A673 (cell line): ENCODE data around the gene IGFN1.

Experiments
- EZH2 ChIP-seq: fragments of 200-600 bp; sonication (generic); IDR thresholded peaks from 2 replicates; pipeline ENCODE4 v1.6.1; 2017; ENCODE audit warnings: borderline replicate concordance, low read depth, mild to moderate bottlenecking, mixed read lengths, antibody characterized with exemption, low read length; ENCODE audit not compliant: poor library complexity, severe bottlenecking
- TF ChIP-seq, protein P1 (sequence below): fragments of 300-800, 200-600 bp; sonication (generic); conservative IDR thresholded peaks from 2 replicates; pipeline ENCODE4 v1.5.1; 2017; ENCODE audit warnings: low read depth, mild to moderate bottlenecking, antibody characterized with exemption, low read length, moderate library complexity, mixed read lengths

DNA sequence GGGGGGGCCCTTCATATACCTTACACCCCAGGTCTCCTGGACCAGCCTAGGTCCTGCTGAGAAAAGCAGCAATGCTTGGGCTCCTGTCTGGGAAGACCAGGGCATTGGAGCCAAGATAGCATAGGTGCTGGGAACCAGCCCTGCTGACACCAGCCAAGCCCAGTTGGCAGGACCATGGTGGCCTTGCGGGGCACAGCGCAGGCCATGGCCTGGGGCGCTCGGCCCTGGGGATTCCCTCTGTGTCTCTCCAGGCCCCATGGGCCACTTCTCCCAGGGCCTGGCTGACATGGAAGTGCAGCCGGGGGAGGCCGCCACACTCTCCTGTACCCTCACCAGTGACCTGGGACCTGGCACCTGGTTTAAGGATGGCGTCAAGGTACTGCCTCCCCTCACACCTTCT is 23.3 kb downstream of the IGFN1 start:
- TF ChIP-seq, protein P1, sequence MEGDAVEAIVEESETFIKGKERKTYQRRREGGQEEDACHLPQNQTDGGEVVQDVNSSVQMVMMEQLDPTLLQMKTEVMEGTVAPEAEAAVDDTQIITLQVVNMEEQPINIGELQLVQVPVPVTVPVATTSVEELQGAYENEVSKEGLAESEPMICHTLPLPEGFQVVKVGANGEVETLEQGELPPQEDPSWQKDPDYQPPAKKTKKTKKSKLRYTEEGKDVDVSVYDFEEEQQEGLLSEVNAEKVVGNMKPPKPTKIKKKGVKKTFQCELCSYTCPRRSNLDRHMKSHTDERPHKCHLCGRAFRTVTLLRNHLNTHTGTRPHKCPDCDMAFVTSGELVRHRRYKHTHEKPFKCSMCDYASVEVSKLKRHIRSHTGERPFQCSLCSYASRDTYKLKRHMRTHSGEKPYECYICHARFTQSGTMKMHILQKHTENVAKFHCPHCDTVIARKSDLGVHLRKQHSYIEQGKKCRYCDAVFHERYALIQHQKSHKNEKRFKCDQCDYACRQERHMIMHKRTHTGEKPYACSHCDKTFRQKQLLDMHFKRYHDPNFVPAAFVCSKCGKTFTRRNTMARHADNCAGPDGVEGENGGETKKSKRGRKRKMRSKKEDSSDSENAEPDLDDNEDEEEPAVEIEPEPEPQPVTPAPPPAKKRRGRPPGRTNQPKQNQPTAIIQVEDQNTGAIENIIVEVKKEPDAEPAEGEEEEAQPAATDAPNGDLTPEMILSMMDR, result no peak
- TF ChIP-seq EZH2, result no peak
